Left lung (tissue), 10 donors: ENCODE results near the gene C16orf90. TPM values are rescaled to one million over a fixed set of nuclear protein-coding genes. Genes with fewer than 3 reads are reported as not detected.

Source experiments
- ATAC-seq: fragments of 200-7000 bp; cut with Tn5 transposase; one replicate; pipeline ENCODE4 v1.9.1; 2020; ENCODE audit warnings: moderate library complexity
- DNase-seq, 4 donors: peaks; one replicate each; pipeline ENCODE4 v3.0.0-alpha.2; 2013 to 2020
- H3K27ac ChIP-seq, 2 donors: fragments of 200-600 bp; sonication (generic) in 1 of 2; one replicate each; pipeline versions ENCODE4 v1.5.0 to v1.8.0; 2020 to 2021
- H3K27me3 ChIP-seq, 2 donors: fragments of 200-600 bp; sonication (generic) in 1 of 2; one replicate each; pipeline versions ENCODE4 v1.5.0 to v1.8.0; 2020 to 2021
- H3K36me3 ChIP-seq, 2 donors: fragments of 200-600 bp; sonication (generic) in 1 of 2; one replicate each; pipeline versions ENCODE4 v1.5.0 to v1.8.0; 2020 to 2021
- H3K4me1 ChIP-seq, 2 donors: fragments of 200-600 bp; one replicate each; pipeline ENCODE4 v1.8.0; 2021
- H3K4me3 ChIP-seq, 2 donors: fragments of 200-600 bp; sonication (generic) in 1 of 2; one replicate each; pipeline versions ENCODE4 v1.5.0 to v1.8.0; 2020 to 2021; ENCODE audit warnings: mild to moderate bottlenecking in 1 of 2
- H3K9me3 ChIP-seq, 2 donors: fragments of 200-600 bp; sonication (generic) in 1 of 2; one replicate each; pipeline versions ENCODE4 v1.5.0 to v1.8.0; 2020 to 2021
- intact Hi-C, 2 donors: fragments of 100-400 bp; cut with DNase I; formaldehyde crosslinking; loops; one replicate each; pipeline versions ENCODE4 v1.11.2 to v1.14.2; 2022
- polyA plus RNA-seq, 6 donors: library from polyadenylated mRNA; unstranded; fragments of 120-200 nt; gene quantifications; one replicate each; pipeline ENCODE4 v1.2.1, GENCODE V29; 2013; ENCODE audit not compliant: insufficient read length in 6 of 6
- total RNA-seq, 2 donors: library from RNA; stranded (reverse); fragmentation: NEBNext Ultra II Directional; extraction: Animal tissue kit (Norgen Biotek cat#: 25700); gene quantifications; one replicate each; pipeline ENCODE4 v1.2.1, GENCODE V29; 2021
- TF ChIP-seq, protein P1 (sequence below), 2 donors: fragments of 200-600 bp; sonication (generic) in 1 of 2; IDR thresholded peaks; one replicate each; pipeline versions ENCODE4 v1.5.0 to v1.8.0; 2021; ENCODE audit warnings: antibody characterized with exemption in 2 of 2
- donor health status: DM: no; HTN: yes; CAD: no.
- donor health status: DM: no; HTN: no; CAD: no.

The C16orf90 gene
- total and polyA plus RNA-seq, 8 donors = 0.15 TPM; not detected in 7

DNA sequence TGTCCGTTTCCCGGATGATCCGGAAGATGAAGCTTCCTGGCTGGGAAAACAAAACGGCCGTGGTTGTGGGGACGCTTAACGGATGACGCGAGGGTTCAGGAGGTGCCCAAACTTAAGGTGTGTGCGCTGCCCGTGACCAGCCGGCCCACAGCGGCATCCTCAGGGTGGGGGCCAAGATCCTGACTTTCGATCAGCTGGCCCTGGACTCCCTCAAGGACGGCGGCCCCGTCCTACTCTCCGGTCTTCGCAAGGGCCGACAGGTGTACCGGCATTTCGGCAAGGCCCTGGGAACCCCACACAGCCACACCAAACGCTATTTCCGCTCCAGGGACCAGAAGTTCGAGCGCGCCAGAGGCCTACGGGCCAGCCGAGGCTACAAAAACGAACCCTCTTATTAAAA is 1.1 kb upstream of the C16orf90 start:
- TF ChIP-seq, protein P1, sequence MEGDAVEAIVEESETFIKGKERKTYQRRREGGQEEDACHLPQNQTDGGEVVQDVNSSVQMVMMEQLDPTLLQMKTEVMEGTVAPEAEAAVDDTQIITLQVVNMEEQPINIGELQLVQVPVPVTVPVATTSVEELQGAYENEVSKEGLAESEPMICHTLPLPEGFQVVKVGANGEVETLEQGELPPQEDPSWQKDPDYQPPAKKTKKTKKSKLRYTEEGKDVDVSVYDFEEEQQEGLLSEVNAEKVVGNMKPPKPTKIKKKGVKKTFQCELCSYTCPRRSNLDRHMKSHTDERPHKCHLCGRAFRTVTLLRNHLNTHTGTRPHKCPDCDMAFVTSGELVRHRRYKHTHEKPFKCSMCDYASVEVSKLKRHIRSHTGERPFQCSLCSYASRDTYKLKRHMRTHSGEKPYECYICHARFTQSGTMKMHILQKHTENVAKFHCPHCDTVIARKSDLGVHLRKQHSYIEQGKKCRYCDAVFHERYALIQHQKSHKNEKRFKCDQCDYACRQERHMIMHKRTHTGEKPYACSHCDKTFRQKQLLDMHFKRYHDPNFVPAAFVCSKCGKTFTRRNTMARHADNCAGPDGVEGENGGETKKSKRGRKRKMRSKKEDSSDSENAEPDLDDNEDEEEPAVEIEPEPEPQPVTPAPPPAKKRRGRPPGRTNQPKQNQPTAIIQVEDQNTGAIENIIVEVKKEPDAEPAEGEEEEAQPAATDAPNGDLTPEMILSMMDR (IDR thresholded peaks at IDR 0.05) = no peak
- ATAC-seq = no peak
- no peaks in the 10 kb centered on the region for H3K36me3 ChIP-seq

DNA sequence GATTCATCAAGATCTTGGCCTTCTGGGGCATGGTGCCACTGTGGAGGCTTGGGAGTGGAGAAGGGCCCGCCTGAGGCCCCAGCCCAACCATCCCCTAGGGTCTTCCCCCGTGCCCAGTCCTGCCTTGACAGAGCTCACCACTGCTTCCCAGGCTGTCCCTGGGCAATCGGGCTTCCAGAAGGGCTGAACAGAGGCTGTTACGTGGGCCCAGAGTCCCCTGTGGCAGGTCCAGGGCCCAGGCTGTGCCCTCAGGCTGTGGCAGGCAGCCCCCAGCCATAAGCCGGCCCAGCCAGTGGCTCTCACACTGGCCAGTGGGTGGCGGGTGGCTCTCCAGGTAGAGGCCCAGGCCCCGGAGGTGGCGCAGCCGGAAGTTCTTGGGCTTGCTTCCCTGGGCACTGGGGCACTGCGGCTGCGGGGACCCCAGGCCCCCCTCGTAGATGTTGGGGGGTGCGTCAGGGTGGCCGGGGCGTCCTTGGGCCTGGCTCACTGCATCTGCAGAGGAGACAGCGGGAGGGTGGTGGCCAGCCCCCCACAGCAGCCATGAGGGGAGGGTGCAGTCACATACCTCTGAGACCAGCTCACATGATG is 809 bp downstream of the C16orf90 start:
- TF ChIP-seq, protein P1 (IDR thresholded peaks at IDR 0.05) = no peak
- DNase-seq = peak in 1 of 4 donors; percentile 15
- no peak for ATAC-seq

More for the DNA sequence above, 1.1 kb upstream of the C16orf90 start:
- Histone ChIP-seq H3K27me3 (peaks cover 0 to 3% of the 10 kb centered on the region in 2 donors), H3K27ac (no peak overlapping the region), H3K4me1 (peaks cover under 1 to 15% of the 10 kb centered on the region in 2 donors), H3K4me3 (no peak overlapping the region), H3K9me3 (no peaks in the 10 kb centered on the region)
- intact Hi-C loops = no loop called here
- DNase-seq = peak in 1 of 4 donors; percentile 13

DNA sequence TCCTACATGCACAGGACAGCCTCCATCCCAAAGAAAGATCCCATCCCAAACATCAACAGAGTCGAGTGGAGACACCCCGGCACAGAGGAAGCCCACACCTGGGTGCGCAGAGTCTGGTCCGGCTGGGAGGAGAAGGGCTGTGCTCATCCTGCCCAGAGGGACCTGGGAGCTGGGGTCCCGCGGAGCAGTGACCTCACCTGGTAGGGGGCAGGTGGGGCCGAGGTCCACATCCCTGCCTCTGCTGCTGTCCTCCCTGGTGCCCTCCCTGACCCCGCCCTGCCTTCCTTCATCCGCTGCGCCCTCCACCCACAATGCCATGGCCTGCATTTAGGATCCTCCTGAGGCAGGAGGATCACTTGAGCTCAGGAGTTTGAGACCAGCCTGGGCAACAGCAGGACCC is 2.9 kb downstream of the C16orf90 start:
- intact Hi-C loops = no loop called here
- TF ChIP-seq, protein P1 (IDR thresholded peaks at IDR 0.05) = no peak
- DNase-seq (no peak), ATAC-seq (no peak)
- Histone ChIP-seq H3K27me3 (no peaks in the 10 kb centered on the region), H3K36me3 (peaks cover 0 to 9% of the 10 kb centered on the region in 2 donors), H3K9me3 (no peaks in the 10 kb centered on the region), H3K4me3 (no peak overlapping the region), H3K4me1 (peaks cover 0 to 8% of the 10 kb centered on the region in 2 donors), H3K27ac (no peak overlapping the region)

More for the DNA sequence above, 809 bp downstream of the C16orf90 start:
- Histone ChIP-seq H3K9me3 (no peaks in the 10 kb centered on the region), H3K27ac (no peak overlapping the region), H3K27me3 (no peaks in the 10 kb centered on the region), H3K36me3 (no peaks in the 10 kb centered on the region), H3K4me3 (no peak overlapping the region), H3K4me1 (peaks cover 0 to 8% of the 10 kb centered on the region in 2 donors)
- intact Hi-C loops = no loop called here

DNA sequence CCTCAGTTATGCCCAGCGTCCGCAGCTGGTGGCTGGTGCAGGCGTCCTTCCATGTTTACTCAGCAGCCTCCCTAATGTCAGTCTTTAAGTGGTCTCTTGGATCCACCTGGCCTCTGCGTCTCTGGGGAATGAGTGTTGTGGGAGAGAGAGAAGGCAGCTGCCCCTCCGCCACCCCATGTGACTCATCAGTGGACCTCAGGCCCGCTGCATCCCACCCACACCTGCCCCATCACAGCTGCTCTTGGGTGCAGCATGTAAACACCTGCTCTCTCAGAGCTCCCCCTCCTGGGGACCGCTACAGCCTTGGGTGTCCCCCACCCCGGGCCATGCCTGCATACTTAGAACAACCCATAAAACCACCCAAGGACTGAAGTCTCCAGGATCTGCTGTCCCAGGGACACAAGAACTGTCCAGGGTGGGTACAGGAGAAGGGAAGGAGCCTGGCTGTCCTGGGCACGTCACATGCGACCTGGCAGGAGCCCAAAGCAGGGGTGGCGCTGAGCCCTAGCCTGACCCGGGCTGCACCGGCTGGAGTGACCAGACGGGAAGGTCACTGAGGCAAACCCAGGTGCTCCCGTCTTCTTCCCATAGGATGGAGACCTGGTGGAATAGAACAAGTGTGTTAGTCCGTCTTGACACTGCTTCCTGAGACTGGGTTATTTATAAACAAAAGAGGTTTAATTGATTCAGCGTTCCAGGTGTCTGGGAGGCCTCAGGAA is 4.2 kb downstream of the C16orf90 start:
- no peak for ATAC-seq
- peaks cover 0 to 21% of the 10 kb centered on the region in 2 donors for H3K36me3 ChIP-seq
- intact Hi-C loops = no loop called here
- peak in 1 of 4 donors; percentile 51 for DNase-seq
- H3K9me3 ChIP-seq = no peaks in the 10 kb centered on the region
- TF ChIP-seq, protein P1 (IDR thresholded peaks at IDR 0.05) = no peak
- no peak overlapping the region for H3K4me3 ChIP-seq
- peaks cover 0 to 8% of the 10 kb centered on the region in 2 donors for H3K4me1 ChIP-seq
- H3K27ac ChIP-seq = no peak overlapping the region
- H3K27me3 ChIP-seq = no peaks in the 10 kb centered on the region

DNA sequence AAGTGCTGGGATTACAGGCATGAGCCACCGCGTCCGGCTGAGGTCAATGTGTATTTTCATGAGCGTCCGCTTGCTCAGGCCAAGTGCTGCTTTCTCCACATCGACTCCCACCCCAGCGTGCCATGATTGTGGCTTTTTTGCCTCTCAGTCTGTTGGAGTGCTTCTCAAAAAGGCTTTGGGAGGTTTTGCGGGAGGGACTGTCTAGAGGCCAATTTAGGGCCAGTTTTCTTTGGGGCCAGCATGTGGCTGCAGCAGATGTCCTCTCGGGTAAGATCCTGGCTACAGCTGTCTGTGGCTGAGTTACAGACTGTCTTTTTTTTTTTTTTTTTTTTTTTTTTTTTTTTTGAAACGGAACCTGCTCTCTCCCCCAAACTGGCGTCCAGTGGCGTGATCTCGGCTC is 6.5 kb downstream of the C16orf90 start:
- DNase-seq (no peak), ATAC-seq (no peak)

More for the DNA sequence above, 6.5 kb downstream of the C16orf90 start:
- no peaks in the 10 kb centered on the region for H3K27me3 ChIP-seq
- H3K4me3 ChIP-seq = no peak overlapping the region
- TF ChIP-seq, protein P1 (IDR thresholded peaks at IDR 0.05) = no peak
- H3K36me3 ChIP-seq = peaks cover 0 to 44% of the 10 kb centered on the region in 2 donors
- H3K4me1 ChIP-seq = peaks cover 0 to 8% of the 10 kb centered on the region in 2 donors
- no peak overlapping the region for H3K27ac ChIP-seq
- intact Hi-C loops = no loop called here
- H3K9me3 ChIP-seq = no peaks in the 10 kb centered on the region
